HG02763 (cell line): ENCODE results near the gene VSIR.

Source experiments
- ATAC-seq: cut with Tn5 transposase; IDR thresholded peaks from one replicate; pipeline ENCODE4 v1.9.1; 2021; ENCODE audit warnings: mild to moderate bottlenecking, moderate library complexity; ENCODE audit not compliant: unreplicated experiment

VSIR gene

DNA sequence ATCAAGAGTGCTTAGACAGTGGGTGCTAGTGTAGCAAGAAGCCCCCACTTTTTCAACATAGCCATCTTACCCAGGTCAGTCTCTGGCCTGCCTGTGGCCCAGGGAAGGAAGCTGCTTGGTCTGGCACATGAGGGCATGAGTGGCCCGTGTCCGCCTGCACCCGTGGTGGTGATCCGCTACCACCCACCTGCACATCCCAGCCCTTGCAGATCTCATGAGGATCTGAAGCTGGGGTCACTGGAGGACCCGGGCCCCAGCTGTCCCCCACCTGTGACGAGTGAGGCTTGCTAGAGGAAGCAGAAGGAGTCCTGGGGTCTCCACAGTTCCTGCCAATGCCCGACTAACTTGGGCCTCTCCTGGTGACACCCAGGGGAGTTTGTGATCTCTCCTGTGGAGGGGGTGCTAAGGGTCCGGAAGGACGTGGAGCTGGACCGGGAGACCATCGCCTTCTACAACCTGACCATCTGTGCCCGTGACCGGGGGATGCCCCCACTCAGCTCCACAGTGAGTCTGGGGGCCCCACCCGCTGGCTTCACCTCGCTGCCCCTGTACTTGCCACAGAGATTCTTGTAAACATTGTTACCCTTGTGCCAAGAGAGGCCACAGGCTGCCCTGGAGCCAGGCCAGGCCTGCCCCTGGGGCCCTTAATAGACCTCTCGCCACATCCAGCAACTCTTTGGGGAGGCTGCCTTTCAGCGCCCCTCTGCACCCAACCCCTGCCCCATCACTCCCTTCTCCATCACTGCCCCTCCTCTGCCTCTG is 10.8 kb upstream of the VSIR start:
- ATAC-seq = no peak

GRCh38 chr10:71782917-71783490 is 9.7 kb upstream of the VSIR start:
- ATAC-seq = no peak

GRCh38 chr10:71782221-71782916 is 9.0 kb upstream of the VSIR start:
- no peak for ATAC-seq

GRCh38 chr10:71780719-71781118 is 7.4 kb upstream of the VSIR start:
- no peak for ATAC-seq

GRCh38 chr10:71780156-71780555 is 6.8 kb upstream of the VSIR start:
- ATAC-seq = no peak

DNA sequence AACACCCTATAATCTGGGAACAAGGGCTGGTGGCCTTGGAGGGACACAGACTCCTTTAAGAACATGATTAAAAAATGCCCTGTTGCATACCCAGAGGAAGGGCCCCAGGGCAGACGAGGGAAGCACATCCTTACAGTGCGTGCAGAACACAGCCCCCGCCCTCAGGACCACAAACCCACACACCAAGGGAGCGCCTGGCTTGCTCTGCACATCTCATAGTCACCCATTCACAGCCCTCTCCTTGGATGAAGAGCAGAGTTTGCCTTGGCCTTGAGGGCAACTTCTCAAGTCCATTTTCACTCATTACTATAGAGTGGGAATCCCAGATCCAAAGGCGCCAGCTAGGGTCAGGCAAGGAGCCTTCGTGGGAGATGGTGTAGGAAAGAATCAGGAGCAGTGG is 6.3 kb upstream of the VSIR start:
- ATAC-seq = no peak

DNA sequence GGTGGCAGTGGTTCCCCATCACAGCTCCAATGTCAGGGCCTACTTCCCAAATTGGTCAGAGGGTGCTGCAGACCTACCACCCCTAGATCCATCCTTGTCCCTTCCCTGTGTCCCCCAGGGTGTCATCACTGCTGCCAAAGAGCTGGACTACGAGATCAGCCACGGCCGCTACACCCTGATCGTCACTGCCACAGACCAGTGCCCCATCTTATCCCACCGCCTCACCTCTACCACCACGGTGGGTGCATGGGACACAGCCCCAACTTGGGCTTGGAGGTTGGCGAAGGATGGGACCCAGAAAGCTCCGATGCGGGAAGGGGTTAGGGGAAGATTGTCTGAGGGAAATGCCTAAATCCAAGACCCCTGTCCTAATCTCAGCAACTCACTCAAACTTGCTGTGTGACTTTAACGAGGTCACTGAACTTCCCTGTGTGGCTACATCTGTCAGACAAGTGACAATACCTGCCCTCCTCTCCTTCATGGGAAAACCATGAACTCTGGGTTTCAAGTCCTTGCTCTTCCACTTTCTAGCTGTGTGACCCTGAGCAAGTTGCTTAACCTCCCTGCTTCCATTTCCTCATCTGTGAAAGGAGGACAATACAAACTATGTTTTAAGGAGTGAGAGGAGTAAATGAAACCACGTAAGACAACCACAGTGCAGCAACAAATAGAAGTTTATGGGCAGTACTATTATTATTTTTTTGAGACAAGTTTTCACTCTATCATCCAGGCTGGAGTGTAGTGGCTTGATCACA is 4.9 kb upstream of the VSIR start:
- no peak for ATAC-seq

DNA sequence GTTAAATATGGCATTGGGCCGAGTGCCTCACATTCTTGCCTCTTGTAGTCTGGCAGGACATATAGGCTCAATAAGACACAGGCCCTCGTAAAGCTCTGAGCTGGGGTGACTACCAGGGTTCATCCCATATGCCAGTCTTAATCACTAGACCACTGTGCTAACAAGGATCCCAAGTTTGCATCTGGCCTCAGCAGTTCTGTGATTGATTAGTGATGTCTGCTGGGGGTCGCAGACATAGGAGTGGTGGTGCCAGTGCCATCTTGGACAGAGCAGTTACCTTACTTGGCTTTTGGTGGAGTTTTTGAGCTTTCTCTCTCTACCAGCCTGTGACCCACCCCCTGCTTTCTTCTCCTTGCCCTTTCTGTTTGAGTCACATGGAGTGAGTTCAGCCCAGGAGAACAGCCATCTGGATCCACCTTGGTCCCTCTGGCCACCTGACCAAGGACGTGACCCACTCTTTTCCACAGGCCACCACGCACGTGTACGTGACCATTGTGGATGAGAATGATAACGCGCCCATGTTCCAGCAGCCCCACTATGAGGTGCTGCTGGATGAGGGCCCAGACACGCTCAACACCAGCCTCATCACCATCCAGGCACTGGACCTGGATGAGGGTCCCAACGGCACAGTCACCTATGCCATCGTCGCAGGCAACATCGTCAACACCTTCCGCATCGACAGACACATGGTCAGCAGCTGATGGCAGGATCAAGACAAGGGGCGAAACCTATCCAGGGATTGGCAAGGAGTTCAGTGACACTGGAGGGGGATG is 4.1 kb upstream of the VSIR start:
- no peak for ATAC-seq

GRCh38 chr10:71776481-71776925 is 3.2 kb upstream of the VSIR start:
- ATAC-seq = no peak

GRCh38 chr10:71774916-71775702 is 1.8 kb upstream of the VSIR start:
- no peak for ATAC-seq

DNA sequence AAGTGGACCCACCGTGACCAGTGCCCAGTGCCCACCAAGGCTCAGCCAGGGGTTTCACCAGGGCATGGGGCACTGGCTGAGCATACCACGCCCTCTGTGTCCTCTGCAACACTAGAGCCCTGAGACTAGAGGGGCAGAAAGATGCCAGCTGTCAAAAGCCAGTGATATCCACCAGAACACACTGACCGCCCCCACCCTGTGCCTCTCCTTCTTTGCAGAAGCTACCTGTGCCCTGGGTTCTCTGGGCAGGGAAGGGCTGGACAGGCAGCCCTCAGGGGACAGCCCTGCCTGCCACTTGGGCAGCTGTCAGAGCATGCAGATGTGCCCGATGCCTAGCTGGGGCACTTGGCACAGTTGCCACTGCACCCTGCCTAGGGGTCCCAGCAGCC is 494 bp downstream of the VSIR start:
- ATAC-seq = no peak

GRCh38 chr10:71771821-71772617 is 1.3 kb downstream of the VSIR start:
- ATAC-seq = no peak

DNA sequence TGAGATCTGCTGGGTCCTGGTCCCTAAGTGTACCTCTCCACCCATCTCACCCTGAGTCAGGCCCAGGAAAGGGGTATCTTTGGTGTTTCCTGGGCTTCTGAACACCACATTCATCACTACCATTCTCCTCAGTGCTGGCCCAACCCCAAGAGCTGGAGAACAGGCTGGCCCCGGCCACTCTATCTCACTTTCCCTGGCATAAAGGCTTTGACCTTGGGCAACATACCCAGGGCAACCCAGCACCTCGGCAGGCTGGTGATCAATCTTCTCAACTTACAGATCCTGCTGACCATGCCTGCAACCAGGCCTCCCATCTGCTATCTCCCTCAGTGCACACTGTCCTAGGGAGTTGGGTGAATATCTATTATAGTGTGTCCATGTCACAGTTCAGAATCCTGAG is 2.1 kb downstream of the VSIR start:
- ATAC-seq = no peak

GRCh38 chr10:71770789-71771188 is 2.5 kb downstream of the VSIR start:
- no peak for ATAC-seq

GRCh38 chr10:71770255-71770654 is 3.1 kb downstream of the VSIR start:
- no peak for ATAC-seq

- ATAC-seq = peak; percentile 16
Observed at GRCh38 chr10:71769279-71769823, 4.0 kb downstream of the VSIR start.

DNA sequence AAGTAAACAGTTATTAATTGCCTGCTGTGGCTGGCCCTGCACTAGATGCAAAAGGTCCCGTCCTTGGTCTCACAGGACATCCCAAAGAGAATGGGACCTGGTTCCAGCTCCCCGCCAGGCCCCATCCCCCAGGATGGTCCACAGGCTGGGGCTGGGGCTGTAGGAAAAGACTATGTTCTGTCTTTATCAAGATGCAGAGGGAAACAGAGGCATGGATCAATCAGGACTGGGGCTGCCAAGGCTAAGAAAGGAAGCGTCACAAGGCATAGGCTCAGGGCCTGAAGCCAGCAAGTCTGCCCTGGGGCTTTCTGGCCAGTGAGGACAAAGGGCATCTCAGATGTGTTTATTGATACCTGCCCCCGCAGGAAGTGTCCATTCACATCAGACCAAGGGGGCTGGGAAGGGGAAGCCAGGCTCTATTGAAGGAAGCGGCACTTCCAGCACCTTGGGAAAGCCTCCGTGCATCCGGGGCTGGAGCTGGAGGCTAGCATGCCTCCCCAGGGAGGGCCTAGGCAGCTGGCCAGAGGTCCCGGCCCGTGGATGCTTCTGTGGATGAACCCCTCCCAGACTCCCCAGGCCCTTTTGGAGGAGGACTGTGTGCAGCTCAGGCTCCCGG is 5.8 kb downstream of the VSIR start:
- no peak for ATAC-seq

- ATAC-seq = no peak
Observed at GRCh38 chr10:71766717-71767419, 6.5 kb downstream of the VSIR start.
